H1 (cell line): Measurements from ENCODE around the gene BAZ2B. TPM values are rescaled to one million over a fixed set of nuclear protein-coding genes. Genes with fewer than 3 reads are reported as not detected.

ENCODE experiments used
- CTCF ChIA-PET: fragments of 300-600 bp; sonication (Branson Sonifier 250); formaldehyde crosslinking; loops from one replicate; lab custom pipeline; 2021; ENCODE audit not compliant: partially characterized antibody; lab: Charles Lee
- POLR2A ChIA-PET: fragments of 300-600 bp; sonication (Branson Sonifier 250); formaldehyde crosslinking; loops from one replicate; lab custom pipeline; 2021; ENCODE audit warnings: inconsistent platforms; ENCODE audit not compliant: partially characterized antibody; lab: Charles Lee
- DNase-seq, 2 experiments: peaks; one replicate each; pipeline versions ENCODE4 v3.0.0 to v3.0.0-alpha.2; 2010 to 2022; ENCODE audit warnings: low spot score in 2 of 2, low read depth in 1 of 2, mixed read lengths in 1 of 2
- FAIRE-seq: peaks from 2 replicates; lab custom pipeline; 2011; peaks lifted over from hg19 to GRCh38; lab: Jason Lieb, UNC
- H2AFZ ChIP-seq: 2 replicates; pipeline ENCODE4 v1.8.1; 2012; ENCODE audit warnings: low read length, inconsistent platforms
- H2AK5ac ChIP-seq: 2 replicates; pipeline ENCODE4 v1.6.1; 2013; ENCODE audit warnings: low read depth, low read length
- H2BK120ac ChIP-seq: replicated peaks from 2 replicates; pipeline ENCODE3; 2013; ENCODE audit warnings: low read depth, low read length, inconsistent platforms
- H2BK12ac ChIP-seq: 2 replicates; pipeline ENCODE4 v1.6.1; 2013; ENCODE audit warnings: low read depth, low read length
- H2BK15ac ChIP-seq: 2 replicates; pipeline ENCODE4 v1.6.1; 2013; ENCODE audit warnings: low read length
- H2BK20ac ChIP-seq: 2 replicates; pipeline ENCODE4 v1.6.1; 2013; ENCODE audit warnings: low read length
- H2BK5ac ChIP-seq: 2 replicates; pipeline ENCODE4 v1.6.1; 2013; ENCODE audit warnings: low read depth, low read length
- H3K14ac ChIP-seq: 2 replicates; pipeline ENCODE4 v1.6.1; 2013; ENCODE audit warnings: inconsistent platforms; ENCODE audit not compliant: insufficient read length
- H3K18ac ChIP-seq: 2 replicates; pipeline ENCODE4 v1.6.1; 2013; ENCODE audit warnings: low read length; ENCODE audit errors: extremely low read depth
- H3K23ac ChIP-seq: 2 replicates; pipeline ENCODE4 v1.6.1; 2013; ENCODE audit warnings: inconsistent platforms; ENCODE audit not compliant: insufficient read length
- H3K23me2 ChIP-seq: 2 replicates; pipeline ENCODE4 v1.6.1; 2013; ENCODE audit warnings: low read depth, low read length
- H3K27ac ChIP-seq: 2 replicates; pipeline ENCODE4 v1.6.1; 2011; ENCODE audit warnings: low read depth, low read length, inconsistent platforms
- H3K27me3 ChIP-seq, 4 experiments: replicated peaks in 1 of 4; 1 replicate in 1 of 4; 2 replicates in 3 of 4; pipeline versions ENCODE4 v1.6.1 to v1.8.1; 2011 to 2013; ENCODE audit warnings: low read length in 3 of 4, mild to moderate bottlenecking in 3 of 4, inconsistent platforms in 2 of 4, mixed read lengths in 2 of 4, moderate library complexity in 1 of 4; ENCODE audit not compliant: control insufficient read depth in 3 of 4, insufficient read depth in 3 of 4; ENCODE audit errors: extremely low read depth in 1 of 4
- H3K36me3 ChIP-seq, 4 experiments: 2 replicates each; pipeline versions ENCODE4 v1.6.1 to v1.8.1; 2011 to 2013; ENCODE audit warnings: mild to moderate bottlenecking in 4 of 4, low read length in 3 of 4, moderate library complexity in 2 of 4, control low read depth in 1 of 4, inconsistent platforms in 1 of 4; ENCODE audit not compliant: insufficient read depth in 4 of 4, control insufficient read depth in 2 of 4
- H3K4ac ChIP-seq: replicated peaks from 2 replicates; pipeline ENCODE3; 2013; ENCODE audit warnings: low read length, low read depth, mixed read lengths, inconsistent platforms; ENCODE audit not compliant: insufficient read length
- H3K4me1 ChIP-seq, 4 experiments: replicated peaks in 1 of 4; 1 replicate in 1 of 4; 2 replicates in 3 of 4; pipeline versions ENCODE4 v1.6.1 to v1.8.1; 2011 to 2013; ENCODE audit warnings: low read length in 3 of 4, inconsistent platforms in 2 of 4, mixed read lengths in 1 of 4; ENCODE audit not compliant: insufficient read depth in 4 of 4, control insufficient read depth in 3 of 4
- H3K4me2 ChIP-seq, 2 experiments: 2 replicates each; pipeline versions ENCODE4 v1.6.1 to v1.8.1; 2011 to 2013; ENCODE audit warnings: low read depth in 2 of 2, low read length in 2 of 2, control low read depth in 1 of 2, inconsistent platforms in 1 of 2, mild to moderate bottlenecking in 1 of 2; ENCODE audit not compliant: insufficient read depth in 1 of 2
- H3K4me3 ChIP-seq, 4 experiments: fragments of 200-600, 300-600 bp in 1 of 4; sonication (generic), shearing (Covaris generic), sonication (Bioruptor Twin) in 1 of 4; 2 replicates each; pipeline versions ENCODE4 v1.5.1 to v1.8.1; 2011 to 2016; ENCODE audit warnings: low read length in 4 of 4, low read depth in 3 of 4, control low read depth in 2 of 4, inconsistent platforms in 2 of 4, mild to moderate bottlenecking in 2 of 4, mixed read lengths in 1 of 4, moderate library complexity in 1 of 4; ENCODE audit not compliant: insufficient read depth in 2 of 4; ENCODE audit errors: extremely low read depth in 1 of 4
- H3K56ac ChIP-seq: replicated peaks from 2 replicates; pipeline ENCODE3; 2013; ENCODE audit warnings: low read depth, mild to moderate bottlenecking, mixed read lengths, low read length, inconsistent platforms; ENCODE audit not compliant: insufficient read length
- H3K79me1 ChIP-seq: 2 replicates; pipeline ENCODE4 v1.6.1; 2013; ENCODE audit warnings: low read depth, low read length, control low read depth
- H3K79me2 ChIP-seq, 2 experiments: 2 replicates each; pipeline versions ENCODE4 v1.6.1 to v1.8.1; 2012 to 2013; ENCODE audit warnings: low read length in 2 of 2, mild to moderate bottlenecking in 2 of 2, inconsistent platforms in 1 of 2; ENCODE audit not compliant: insufficient read depth in 2 of 2, control insufficient read depth in 1 of 2
- H3K9ac ChIP-seq, 4 experiments: replicated peaks in 1 of 4; 1 replicate in 1 of 4; 2 replicates in 3 of 4; pipeline versions ENCODE4 v1.6.1 to v1.8.1; 2011 to 2013; ENCODE audit warnings: low read depth in 3 of 4, low read length in 3 of 4, control low read depth in 2 of 4, mild to moderate bottlenecking in 2 of 4, moderate library complexity in 2 of 4, inconsistent platforms in 1 of 4; ENCODE audit errors: extremely low read depth in 1 of 4
- H3K9me3 ChIP-seq, 2 experiments: 2 replicates each; pipeline versions ENCODE4 v1.6.1 to v1.8.1; 2012 to 2013; ENCODE audit warnings: mild to moderate bottlenecking in 2 of 2, moderate library complexity in 2 of 2, control low read depth in 1 of 2, inconsistent platforms in 1 of 2, low read depth in 1 of 2, low read length in 1 of 2, mixed read lengths in 1 of 2; ENCODE audit not compliant: insufficient read depth in 2 of 2
- H4K20me1 ChIP-seq, 2 experiments: replicated peaks in 1 of 2; 2 replicates each; pipeline versions ENCODE3 to v1.8.1; 2011 to 2013; ENCODE audit warnings: inconsistent platforms in 2 of 2, low read length in 2 of 2, mild to moderate bottlenecking in 1 of 2; ENCODE audit not compliant: insufficient read depth in 2 of 2, control insufficient read depth in 1 of 2
- H4K5ac ChIP-seq: 2 replicates; pipeline ENCODE4 v1.6.1; 2013; ENCODE audit warnings: low read length, low read depth, mixed read lengths, inconsistent platforms; ENCODE audit not compliant: insufficient read length
- H4K8ac ChIP-seq: 2 replicates; pipeline ENCODE4 v1.8.0; 2013; ENCODE audit warnings: mild to moderate bottlenecking, moderate library complexity, low read length, inconsistent platforms; ENCODE audit not compliant: insufficient read depth; ENCODE audit errors: extremely low read depth
- H4K91ac ChIP-seq: replicated peaks from 2 replicates; pipeline ENCODE3; 2013; ENCODE audit warnings: low read length, mixed read lengths, inconsistent platforms; ENCODE audit not compliant: insufficient read length
- BRCA1 ChIP-seq: IDR thresholded peaks from 2 replicates; pipeline ENCODE4 v1.6.1; 2012; ENCODE audit warnings: low read depth, low read length, improper control_type of control experiment
- CBX8 ChIP-seq: fragments of 300-800, 300-1000 bp; sonication (generic); IDR thresholded peaks from 2 replicates; pipeline ENCODE4 v1.7.1; 2016; ENCODE audit warnings: low read depth, low read length, borderline replicate concordance
- CEBPB ChIP-seq: IDR thresholded peaks from 2 replicates; pipeline ENCODE4 v1.6.1; 2012; ENCODE audit warnings: low read depth, low read length
- CREB1 ChIP-seq: IDR thresholded peaks from 2 replicates; pipeline ENCODE4 v1.6.1; 2012; ENCODE audit warnings: inconsistent platforms
- HDAC2 ChIP-seq, 2 experiments: fragments of 300-600 bp in 1 of 2; sonication (generic) in 1 of 2; IDR thresholded peaks; 2 replicates each; pipeline ENCODE4 v1.6.1; 2011 to 2012; ENCODE audit warnings: low read depth in 2 of 2, low read length in 2 of 2, mild to moderate bottlenecking in 2 of 2, moderate library complexity in 2 of 2, borderline replicate concordance in 1 of 2, inconsistent platforms in 1 of 2
- PHF8 ChIP-seq: fragments of 200-600 bp; sonication (generic); conservative IDR thresholded peaks from 2 replicates; pipeline ENCODE4 v1.7.1; 2012; ENCODE audit warnings: low read depth, mild to moderate bottlenecking, inconsistent platforms, low read length, moderate library complexity
- SP4 ChIP-seq: IDR thresholded peaks from 2 replicates; pipeline ENCODE4 v1.6.1; 2012; ENCODE audit warnings: low read length, inconsistent platforms
- TCF12 ChIP-seq: IDR thresholded peaks from 2 replicates; pipeline ENCODE4 v1.6.1; 2011; ENCODE audit warnings: low read depth, mild to moderate bottlenecking, low read length
- WGBS, 2 experiments: shearing (Covaris generic) in 1 of 2; methylation state at CpG; one replicate each; pipeline versions ENCODE4 v1.1.6 to v1.1.7; 2013 to 2015; ENCODE audit warnings: low lambda C conversion rate in 2 of 2, mixed read lengths in 2 of 2, inconsistent platforms in 1 of 2, low coverage in 1 of 2, missing lambda C conversion rate in 1 of 2; ENCODE audit not compliant: insufficient replicate concordance in 2 of 2, insufficient coverage in 1 of 2, insufficient read length in 1 of 2; ENCODE audit errors: extremely low coverage in 1 of 2, missing lambda C conversion rate in 1 of 2; 5-methylcytosine and 5-hydroxymethylcytosine counted together
- polyA plus RNA-seq, 7 experiments: library from polyadenylated mRNA; depleted of rRNA in 3 of 7; stranded (reverse) in 5 of 7; unstranded in 2 of 7; fragments of >200 nt in 5 of 7; fragments of 200-250 nt in 2 of 7; gene quantifications; 1 replicate in 5 of 7; 2 replicates in 1 of 7; 4 replicates in 1 of 7; pipeline versions ENCODE4 v1.2.1 to v1.2.3, GENCODE V29; 2011 to 2013; ENCODE audit warnings: missing spikeins in 2 of 7, mixed read lengths in 2 of 7
- total RNA-seq: library from RNA; stranded (reverse); fragmentation: NEBNext Ultra II Directional; extraction: Animal tissue kit (Norgen Biotek cat#: 25700); gene quantifications from 2 replicates; pipeline ENCODE4 v1.2.1, GENCODE V29; 2021
- TF ChIP-seq, protein P1 (sequence below): IDR thresholded peaks from 2 replicates; pipeline ENCODE4 v1.6.1; 2012; ENCODE audit warnings: low read length, inconsistent platforms

Gene BAZ2B
- total and polyA plus RNA-seq, 2 of the 8 experiments (the other 6 are each of a cell fraction or from before 2014, with no cell fraction given), result 15.2 to 46.3 TPM

DNA sequence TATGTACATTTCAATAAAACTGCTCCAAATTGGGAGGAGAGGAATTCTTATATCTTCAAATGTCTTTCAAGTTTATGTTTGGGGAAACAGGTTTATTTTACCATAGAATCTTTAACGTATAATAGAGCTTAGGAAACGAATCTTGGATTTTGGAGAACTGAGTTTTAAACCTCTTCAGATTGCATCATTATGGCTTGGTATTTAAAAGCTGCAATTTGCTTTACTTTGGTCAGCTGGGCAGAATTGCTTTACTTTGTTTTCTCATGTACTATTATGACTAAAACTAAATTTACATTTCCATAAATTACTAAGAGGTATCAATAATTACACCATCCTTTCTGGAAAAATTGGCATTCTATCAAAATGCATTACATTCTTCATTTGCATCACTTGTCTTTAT is 54.6 kb downstream of the BAZ2B start:
- Histone ChIP-seq H4K20me1 (no peaks in the 10 kb centered on the region), H3K14ac (no peak overlapping the region), H3K9me3 (peaks cover 0 to 3% of the 10 kb centered on the region in 2 experiments; a peak in 1 of 4 replicates), H2BK12ac (no peak overlapping the region), H2BK20ac (no peak overlapping the region), H4K5ac (no peak overlapping the region), H3K18ac (no peak overlapping the region), H2BK15ac (no peak overlapping the region), H3K27me3 (peaks cover 0 to 1% (median 0%) of the 10 kb centered on the region in 4 experiments; a peak in 1 of 7 replicates), H3K4me1 (peaks cover 0 to 5% (median 1%) of the 10 kb centered on the region in 4 experiments; a peak in 2 of 7 replicates), H2BK120ac (no peak overlapping the region), H3K4ac (no peak overlapping the region), H3K23ac (no peak overlapping the region), H4K8ac (no peak overlapping the region), H3K23me2 (no peaks in the 10 kb centered on the region), H3K79me2 (peaks cover 0 to 80% of the 10 kb centered on the region in 2 experiments; a peak in 3 of 4 replicates), H3K27ac (no peak overlapping the region), H2AFZ (no peak overlapping the region), H4K91ac (no peak overlapping the region), H3K4me3 (no peak overlapping the region), H3K9ac (no peak overlapping the region), H2BK5ac (no peak overlapping the region), H3K56ac (no peak overlapping the region), H2AK5ac (no peak overlapping the region), H3K36me3 (no peaks in the 10 kb centered on the region), H3K4me2 (no peak overlapping the region), H3K79me1 (no peaks in the 10 kb centered on the region)
- FAIRE-seq (peak; percentile 57), DNase-seq (no peak)
- POLR2A ChIA-PET, result no interaction called here
- 100% methylated on average over 2 of the region's 2 CpGs; no CpG with 5 or more reads in 1 of the 2 experiments for WGBS, 2 experiments
- TF ChIP-seq CREB1 (no peak), CEBPB (no peak), BRCA1 (no peak), TCF12 (no peak), CBX8 (no peak), HDAC2 (IDR thresholded peaks at IDR 0.05; ENCODE audit: borderline replicate concordance in 1 of 2, low read depth in 2 of 2, low read length in 2 of 2) (no peak), SP4 (no peak), PHF8 (no peak)
- TF ChIP-seq, protein P1, sequence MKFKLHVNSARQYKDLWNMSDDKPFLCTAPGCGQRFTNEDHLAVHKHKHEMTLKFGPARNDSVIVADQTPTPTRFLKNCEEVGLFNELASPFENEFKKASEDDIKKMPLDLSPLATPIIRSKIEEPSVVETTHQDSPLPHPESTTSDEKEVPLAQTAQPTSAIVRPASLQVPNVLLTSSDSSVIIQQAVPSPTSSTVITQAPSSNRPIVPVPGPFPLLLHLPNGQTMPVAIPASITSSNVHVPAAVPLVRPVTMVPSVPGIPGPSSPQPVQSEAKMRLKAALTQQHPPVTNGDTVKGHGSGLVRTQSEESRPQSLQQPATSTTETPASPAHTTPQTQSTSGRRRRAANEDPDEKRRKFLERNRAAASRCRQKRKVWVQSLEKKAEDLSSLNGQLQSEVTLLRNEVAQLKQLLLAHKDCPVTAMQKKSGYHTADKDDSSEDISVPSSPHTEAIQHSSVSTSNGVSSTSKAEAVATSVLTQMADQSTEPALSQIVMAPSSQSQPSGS, result no peak
- CTCF ChIA-PET, result no interaction called here
